ENCODE data around the gene TWF2.

The TWF2 gene

GRCh38 chr3:52250122-52250521 is 11.2 kb upstream of the TWF2 start:
- H3F3A ChIP-seq (ENCODE audit: insufficient read depth): peaks cover 12% of the 10 kb centered on the region
- no peaks in the 10 kb centered on the region for H4K20me1 ChIP-seq (ENCODE audit: low read depth, low read length)
- H3K27me3 ChIP-seq (ENCODE audit: low read length): no peaks in the 10 kb centered on the region
- H3K9me2 ChIP-seq (replicated peaks; ENCODE audit: insufficient read depth, low read length): no peaks in the 10 kb centered on the region
- H3K9ac ChIP-seq (ENCODE audit: low read length): no peak overlapping the region
- H2AFZ ChIP-seq (ENCODE audit: low read depth, low read length, severe bottlenecking): no peak overlapping the region
- H3K4me2 ChIP-seq (ENCODE audit: low read depth, low read length, poor library complexity, severe bottlenecking): no peak overlapping the region
- 0 out of 2 replicates have a peak, but pooled peaks cover 3% of the 10 kb centered on the region for H3K36me3 ChIP-seq (ENCODE audit: low read length)
- H3K79me2 ChIP-seq (ENCODE audit: insufficient read depth, low read length): no peaks in the 10 kb centered on the region
- H3K4me3 ChIP-seq (ENCODE audit: insufficient read depth, low read length, poor library complexity, severe bottlenecking): no peak overlapping the region
- TF ChIP-seq, protein P1, sequence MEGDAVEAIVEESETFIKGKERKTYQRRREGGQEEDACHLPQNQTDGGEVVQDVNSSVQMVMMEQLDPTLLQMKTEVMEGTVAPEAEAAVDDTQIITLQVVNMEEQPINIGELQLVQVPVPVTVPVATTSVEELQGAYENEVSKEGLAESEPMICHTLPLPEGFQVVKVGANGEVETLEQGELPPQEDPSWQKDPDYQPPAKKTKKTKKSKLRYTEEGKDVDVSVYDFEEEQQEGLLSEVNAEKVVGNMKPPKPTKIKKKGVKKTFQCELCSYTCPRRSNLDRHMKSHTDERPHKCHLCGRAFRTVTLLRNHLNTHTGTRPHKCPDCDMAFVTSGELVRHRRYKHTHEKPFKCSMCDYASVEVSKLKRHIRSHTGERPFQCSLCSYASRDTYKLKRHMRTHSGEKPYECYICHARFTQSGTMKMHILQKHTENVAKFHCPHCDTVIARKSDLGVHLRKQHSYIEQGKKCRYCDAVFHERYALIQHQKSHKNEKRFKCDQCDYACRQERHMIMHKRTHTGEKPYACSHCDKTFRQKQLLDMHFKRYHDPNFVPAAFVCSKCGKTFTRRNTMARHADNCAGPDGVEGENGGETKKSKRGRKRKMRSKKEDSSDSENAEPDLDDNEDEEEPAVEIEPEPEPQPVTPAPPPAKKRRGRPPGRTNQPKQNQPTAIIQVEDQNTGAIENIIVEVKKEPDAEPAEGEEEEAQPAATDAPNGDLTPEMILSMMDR (IDR thresholded peaks at IDR 0.05; ENCODE audit: insufficient read depth, low read length, poor library complexity, severe bottlenecking): no peak
- no peak for TF ChIP-seq EZH2phosphoT487 (conservative IDR thresholded peaks at IDR 0.05; ENCODE audit: low read length)
- no peak overlapping the region for H3K27ac ChIP-seq (ENCODE audit: low read depth, low read length)
- H3K9me3 ChIP-seq (ENCODE audit: insufficient read depth, low read length): no peaks in the 10 kb centered on the region

DNA sequence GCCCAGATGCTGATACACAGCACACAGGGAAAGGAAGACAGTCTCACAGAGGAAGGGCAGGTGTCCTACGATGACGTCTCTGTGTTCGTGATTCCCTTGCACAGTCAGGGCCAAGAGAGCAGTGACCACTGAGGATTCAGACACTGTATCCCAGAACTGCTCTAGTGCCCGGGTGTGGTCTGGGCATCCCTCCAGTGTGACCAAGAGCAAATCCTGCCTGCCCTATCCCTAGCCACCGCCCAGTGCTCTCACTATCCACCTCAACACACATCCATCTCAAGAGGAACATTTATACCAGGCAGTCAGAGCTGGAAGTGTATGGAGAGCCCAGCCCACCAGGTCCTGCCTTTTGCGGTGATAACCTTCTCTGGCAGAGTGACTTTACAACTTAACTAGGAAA is 10.7 kb upstream of the TWF2 start:
- Histone ChIP-seq H3K9me2 (replicated peaks; ENCODE audit: insufficient read depth, low read length) (no peaks in the 10 kb centered on the region), H2AFZ (ENCODE audit: low read depth, low read length, severe bottlenecking) (no peak overlapping the region), H3K9ac (ENCODE audit: low read length) (no peak overlapping the region), H3K36me3 (ENCODE audit: low read length) (0 out of 2 replicates have a peak, but pooled peaks cover 3% of the 10 kb centered on the region), H3K27ac (ENCODE audit: low read depth, low read length) (no peak overlapping the region), H3K4me3 (ENCODE audit: insufficient read depth, low read length, poor library complexity, severe bottlenecking) (no peak overlapping the region), H3K4me2 (ENCODE audit: low read depth, low read length, poor library complexity, severe bottlenecking) (no peak overlapping the region), H3K79me2 (ENCODE audit: insufficient read depth, low read length) (no peaks in the 10 kb centered on the region), H3K27me3 (ENCODE audit: low read length) (no peaks in the 10 kb centered on the region), H3K9me3 (ENCODE audit: insufficient read depth, low read length) (no peaks in the 10 kb centered on the region), H3F3A (ENCODE audit: insufficient read depth) (peaks cover 12% of the 10 kb centered on the region), H4K20me1 (ENCODE audit: low read depth, low read length) (no peaks in the 10 kb centered on the region)
- TF ChIP-seq, protein P1 (IDR thresholded peaks at IDR 0.05; ENCODE audit: insufficient read depth, low read length, poor library complexity, severe bottlenecking): no peak
- no peak for TF ChIP-seq EZH2phosphoT487 (conservative IDR thresholded peaks at IDR 0.05; ENCODE audit: low read length)

DNA sequence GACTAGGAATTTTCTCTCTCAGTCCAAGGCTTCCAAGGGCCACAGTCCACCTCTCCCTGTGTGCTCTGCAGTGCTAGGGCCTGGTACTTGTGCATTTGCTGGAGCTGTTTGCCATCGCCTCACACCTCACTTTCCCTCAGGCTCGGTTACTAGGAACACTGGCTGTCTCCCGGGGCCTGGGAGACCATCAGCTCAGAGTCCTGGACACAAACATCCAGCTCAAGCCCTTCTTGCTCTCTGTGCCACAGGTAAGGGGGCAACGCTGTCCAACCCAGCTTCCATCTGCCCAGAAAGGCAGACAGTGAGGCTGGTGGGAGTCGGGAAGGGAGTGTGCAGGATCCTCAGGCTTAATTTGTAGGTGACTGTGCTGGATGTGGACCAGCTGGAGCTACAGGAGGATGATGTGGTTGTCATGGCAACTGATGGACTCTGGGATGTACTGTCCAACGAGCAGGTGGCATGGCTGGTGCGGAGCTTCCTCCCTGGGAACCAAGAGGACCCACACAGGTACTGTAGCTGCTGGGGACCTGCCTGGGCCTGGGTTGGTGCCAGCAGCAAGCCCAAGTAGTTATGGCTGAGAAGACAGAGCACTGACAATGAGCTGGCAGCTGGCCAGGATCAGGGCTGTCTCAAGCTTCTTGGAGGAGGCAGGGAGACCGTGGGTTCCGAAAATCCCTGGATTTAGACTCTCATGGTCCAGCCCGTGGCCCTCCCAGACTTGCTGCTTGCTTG is 10.0 kb upstream of the TWF2 start:
- Histone ChIP-seq H3K36me3 (ENCODE audit: low read length) (0 out of 2 replicates have a peak, but pooled peaks cover 3% of the 10 kb centered on the region), H3K27me3 (ENCODE audit: low read length) (no peaks in the 10 kb centered on the region), H3F3A (ENCODE audit: insufficient read depth) (peaks cover 6% of the 10 kb centered on the region), H3K4me3 (ENCODE audit: insufficient read depth, low read length, poor library complexity, severe bottlenecking) (no peak overlapping the region), H3K9me3 (ENCODE audit: insufficient read depth, low read length) (no peaks in the 10 kb centered on the region), H3K79me2 (ENCODE audit: insufficient read depth, low read length) (no peaks in the 10 kb centered on the region), H2AFZ (ENCODE audit: low read depth, low read length, severe bottlenecking) (no peak overlapping the region), H3K27ac (ENCODE audit: low read depth, low read length) (no peak overlapping the region), H4K20me1 (ENCODE audit: low read depth, low read length) (no peaks in the 10 kb centered on the region), H3K4me2 (ENCODE audit: low read depth, low read length, poor library complexity, severe bottlenecking) (no peak overlapping the region), H3K9me2 (replicated peaks; ENCODE audit: insufficient read depth, low read length) (no peaks in the 10 kb centered on the region), H3K9ac (ENCODE audit: low read length) (no peak overlapping the region)
- TF ChIP-seq EZH2phosphoT487 (conservative IDR thresholded peaks at IDR 0.05; ENCODE audit: low read length): no peak
- TF ChIP-seq, protein P1 (IDR thresholded peaks at IDR 0.05; ENCODE audit: insufficient read depth, low read length, poor library complexity, severe bottlenecking): no peak
